ENCODE results near the gene NCKAP1.

DNA sequence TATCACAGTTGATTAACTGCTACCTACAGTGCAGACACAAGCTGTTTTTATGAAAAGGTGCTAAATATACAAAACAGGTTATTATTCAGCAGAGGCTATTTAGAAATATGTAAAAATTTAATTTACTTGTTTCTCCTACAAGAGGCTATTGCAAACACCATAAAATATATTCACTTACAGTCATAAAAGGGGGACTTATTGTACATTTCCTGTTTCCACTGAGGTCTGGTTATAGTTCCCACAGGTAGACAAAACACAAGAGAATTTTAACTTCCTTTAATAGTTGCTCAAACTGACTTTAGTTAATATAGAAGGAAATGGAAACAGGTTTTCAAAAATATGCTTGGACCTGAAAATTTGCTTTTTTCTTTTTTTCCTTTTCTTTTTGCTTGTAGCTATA, 131.8 kb downstream of the NCKAP1 start:
- TF ChIP-seq, protein P1, sequence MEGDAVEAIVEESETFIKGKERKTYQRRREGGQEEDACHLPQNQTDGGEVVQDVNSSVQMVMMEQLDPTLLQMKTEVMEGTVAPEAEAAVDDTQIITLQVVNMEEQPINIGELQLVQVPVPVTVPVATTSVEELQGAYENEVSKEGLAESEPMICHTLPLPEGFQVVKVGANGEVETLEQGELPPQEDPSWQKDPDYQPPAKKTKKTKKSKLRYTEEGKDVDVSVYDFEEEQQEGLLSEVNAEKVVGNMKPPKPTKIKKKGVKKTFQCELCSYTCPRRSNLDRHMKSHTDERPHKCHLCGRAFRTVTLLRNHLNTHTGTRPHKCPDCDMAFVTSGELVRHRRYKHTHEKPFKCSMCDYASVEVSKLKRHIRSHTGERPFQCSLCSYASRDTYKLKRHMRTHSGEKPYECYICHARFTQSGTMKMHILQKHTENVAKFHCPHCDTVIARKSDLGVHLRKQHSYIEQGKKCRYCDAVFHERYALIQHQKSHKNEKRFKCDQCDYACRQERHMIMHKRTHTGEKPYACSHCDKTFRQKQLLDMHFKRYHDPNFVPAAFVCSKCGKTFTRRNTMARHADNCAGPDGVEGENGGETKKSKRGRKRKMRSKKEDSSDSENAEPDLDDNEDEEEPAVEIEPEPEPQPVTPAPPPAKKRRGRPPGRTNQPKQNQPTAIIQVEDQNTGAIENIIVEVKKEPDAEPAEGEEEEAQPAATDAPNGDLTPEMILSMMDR (IDR thresholded peaks at IDR 0.05): no peak
- no peak for TF ChIP-seq POLR2AphosphoS5 (IDR thresholded peaks at IDR 0.05)
